BLaER1 treated with 17β-estradiol and CSF1 and Interleukin-3, amounts not matched to agents 10 nM and 100 nM (cell line): ENCODE results near the gene LYPD8.

Source experiments
- H3K27ac ChIP-seq, 11 experiments: shearing (Covaris generic); formaldehyde crosslinking; 2 replicates each; pipeline ENCODE4 v1.8.1; 2022
- H3K27me3 ChIP-seq, 11 experiments: shearing (Covaris generic); formaldehyde crosslinking; 2 replicates each; pipeline ENCODE4 v1.8.1; 2022
- H3K36me3 ChIP-seq, 11 experiments: shearing (Covaris generic); formaldehyde crosslinking; 2 replicates each; pipeline ENCODE4 v1.8.1; 2022
- H3K4me1 ChIP-seq, 10 experiments: shearing (Covaris generic); formaldehyde crosslinking; 2 replicates each; pipeline ENCODE4 v1.8.1; 2022
- H3K4me2 ChIP-seq, 11 experiments: shearing (Covaris generic); formaldehyde crosslinking; 2 replicates each; pipeline ENCODE4 v1.8.1; 2022
- H3K4me3 ChIP-seq, 10 experiments: shearing (Covaris generic); formaldehyde crosslinking; 2 replicates each; pipeline ENCODE4 v1.8.1; 2022
- H3K9ac ChIP-seq, 11 experiments: shearing (Covaris generic); formaldehyde crosslinking; 2 replicates each; pipeline ENCODE4 v1.8.1; 2022
- H3K9me3 ChIP-seq, 11 experiments: shearing (Covaris generic); formaldehyde crosslinking; replicated peaks in 1 of 11; 2 replicates each; pipeline ENCODE4 v1.8.1; 2022
- H4K20me1 ChIP-seq, 11 experiments: shearing (Covaris generic); formaldehyde crosslinking; 2 replicates each; pipeline ENCODE4 v1.8.1; 2022
- Cebpa-rat ChIP-seq, 11 experiments: shearing (Covaris generic); IDR thresholded peaks; 2 replicates each; pipeline ENCODE4 v1.8.1; 2022

The LYPD8 gene

DNA sequence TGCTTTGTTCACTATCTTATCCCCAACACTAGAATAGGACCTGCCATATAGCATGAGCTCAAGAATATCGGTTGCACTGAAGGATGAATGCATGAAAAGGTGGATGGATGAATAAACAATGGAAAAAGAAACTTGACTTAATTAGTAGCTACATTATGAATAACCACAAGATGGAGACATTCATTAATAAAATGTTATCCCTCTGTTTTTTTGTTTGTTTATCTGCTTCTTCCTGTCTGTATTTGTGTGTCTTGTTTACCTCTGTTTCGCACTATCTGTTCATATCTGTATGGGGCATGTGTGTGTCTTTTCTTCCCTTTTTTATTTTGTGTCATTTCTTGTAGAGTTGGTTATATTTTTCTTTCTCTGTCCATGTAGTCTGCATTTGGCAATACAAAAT is 51.9 kb downstream of the LYPD8 start:
- H3K27me3 ChIP-seq: no peaks in the 10 kb centered on the region
- peaks cover 0 to 32% (median 0%) of the 10 kb centered on the region in 10 experiments; a peak in 4 of 20 replicates for H3K4me1 ChIP-seq
- peaks cover 0 to 11% (median 0%) of the 10 kb centered on the region in 11 experiments; a peak in 4 of 22 replicates for H3K9me3 ChIP-seq
- H4K20me1 ChIP-seq: no peaks in the 10 kb centered on the region
- no peak overlapping the region for H3K4me3 ChIP-seq
- peak overlapping the region in 1 of 11 experiments; percentile 24; a peak in 1 of 22 replicates for H3K27ac ChIP-seq
- H3K4me2 ChIP-seq: peak overlapping the region in 1 of 11 experiments; percentile 17; a peak in 1 of 22 replicates
- 0 out of 22 replicates have a peak overlapping the region, but pooled peaks of 1 of the 11 experiments have one; percentile 9 for H3K9ac ChIP-seq
- no peak for TF ChIP-seq Cebpa-rat (IDR thresholded peaks at IDR 0.05)
- no peaks in the 10 kb centered on the region for H3K36me3 ChIP-seq

DNA sequence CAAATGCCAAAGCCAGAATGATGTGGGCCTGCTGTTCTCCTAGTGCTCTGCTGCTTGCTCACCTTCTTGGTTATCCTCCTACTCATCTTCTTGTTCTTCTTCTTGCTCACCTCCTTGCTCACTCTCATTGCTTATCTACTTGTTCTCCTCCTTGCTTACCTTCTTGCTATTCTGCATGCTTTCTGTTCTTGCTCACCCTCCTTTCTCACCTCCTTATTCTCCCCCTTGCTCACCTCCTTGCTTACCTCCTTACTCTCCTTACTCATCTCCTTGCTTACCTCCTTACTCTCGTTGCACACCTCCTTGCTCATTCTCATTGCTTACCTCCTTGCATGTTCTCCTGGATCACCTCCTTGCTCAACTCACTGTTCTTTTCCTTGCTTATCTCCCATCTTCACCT is 52.8 kb downstream of the LYPD8 start, which contains the start of gene OR14I1:
OR14I1 (minus strand) TSS at position 53 of the 400 bp plus-strand sequence.
- Histone ChIP-seq H3K4me1 (peaks cover 0 to 28% (median 0%) of the 10 kb centered on the region in 10 experiments; a peak in 7 of 20 replicates), H3K27ac (no peak within 1 kb of the TSS), H3K4me3 (no peak within 1 kb of the TSS), H3K9me3 (peaks cover 0 to 10% (median 0%) of the 10 kb centered on the region in 11 experiments; a peak in 5 of 22 replicates), H3K36me3 (no peaks in the 10 kb centered on the region), H4K20me1 (no peaks in the 10 kb centered on the region), H3K27me3 (no peaks in the 10 kb centered on the region), H3K9ac (no peak within 1 kb of the TSS), H3K4me2 (peak within 1 kb of the TSS in 1 of 11 experiments; percentile 20; a peak in 2 of 22 replicates)
- no peak for TF ChIP-seq Cebpa-rat (IDR thresholded peaks at IDR 0.05)

DNA sequence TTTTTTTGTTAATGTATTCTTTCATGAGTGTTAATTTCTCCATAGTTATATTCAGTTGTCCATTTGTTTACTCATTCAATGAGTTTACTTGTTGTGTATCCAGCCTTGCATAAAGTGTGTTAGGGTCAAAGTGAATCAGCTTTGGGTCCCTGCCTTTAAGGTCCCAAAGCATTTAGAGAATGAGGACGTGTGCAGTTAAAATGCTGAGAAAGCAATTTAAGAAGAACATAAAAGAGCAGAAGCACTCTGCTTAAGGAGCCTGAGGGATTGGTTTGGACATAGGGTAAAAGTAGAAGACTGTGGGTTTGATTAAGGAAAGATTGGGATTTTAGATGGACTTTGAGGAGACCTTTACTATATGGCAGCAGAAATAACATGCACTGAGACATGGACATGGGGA is 56.5 kb downstream of the LYPD8 start:
- Histone ChIP-seq H3K9me3 (peaks cover 0 to 5% (median 0%) of the 10 kb centered on the region in 11 experiments; a peak in 1 of 22 replicates), H3K4me2 (peak overlapping the region in 1 of 11 experiments; percentile 27; a peak in 1 of 22 replicates), H3K27me3 (no peaks in the 10 kb centered on the region), H3K27ac (no peak overlapping the region), H3K4me3 (no peak overlapping the region), H3K9ac (no peak overlapping the region), H3K36me3 (no peaks in the 10 kb centered on the region), H3K4me1 (peaks cover 11 to 41% (median 19%) of the 10 kb centered on the region in 10 experiments), H4K20me1 (no peaks in the 10 kb centered on the region)
- no peak for TF ChIP-seq Cebpa-rat (IDR thresholded peaks at IDR 0.05)

DNA sequence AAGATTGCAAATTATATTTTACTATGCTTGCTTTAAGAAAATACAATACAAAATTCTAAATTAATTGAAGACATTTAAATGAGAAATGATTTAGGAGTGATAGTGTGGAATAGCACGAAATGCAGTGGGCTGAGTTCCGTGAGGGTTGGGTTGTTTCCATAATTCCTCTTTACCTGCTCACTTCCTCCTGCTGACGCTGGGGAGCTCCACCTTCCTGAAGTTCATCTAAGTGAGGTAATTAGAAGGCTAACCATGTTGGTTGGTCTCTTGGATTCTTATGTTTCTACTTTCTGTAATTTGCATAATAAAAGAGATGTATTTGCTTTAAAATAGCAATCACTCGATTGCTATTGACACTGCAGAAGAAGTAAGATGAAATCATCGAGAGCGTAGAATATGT is 57.7 kb downstream of the LYPD8 start:
- TF ChIP-seq Cebpa-rat (IDR thresholded peaks at IDR 0.05): no peak
- Histone ChIP-seq H3K9ac (no peak overlapping the region), H3K4me1 (peaks cover 11 to 30% (median 19%) of the 10 kb centered on the region in 10 experiments), H3K9me3 (peaks cover 0 to 5% (median 0%) of the 10 kb centered on the region in 11 experiments; a peak in 1 of 22 replicates), H3K36me3 (no peaks in the 10 kb centered on the region), H4K20me1 (no peaks in the 10 kb centered on the region), H3K27ac (no peak overlapping the region), H3K4me2 (peak overlapping the region in 1 of 11 experiments; percentile 58; a peak in 1 of 22 replicates), H3K4me3 (no peak overlapping the region), H3K27me3 (no peaks in the 10 kb centered on the region)

DNA sequence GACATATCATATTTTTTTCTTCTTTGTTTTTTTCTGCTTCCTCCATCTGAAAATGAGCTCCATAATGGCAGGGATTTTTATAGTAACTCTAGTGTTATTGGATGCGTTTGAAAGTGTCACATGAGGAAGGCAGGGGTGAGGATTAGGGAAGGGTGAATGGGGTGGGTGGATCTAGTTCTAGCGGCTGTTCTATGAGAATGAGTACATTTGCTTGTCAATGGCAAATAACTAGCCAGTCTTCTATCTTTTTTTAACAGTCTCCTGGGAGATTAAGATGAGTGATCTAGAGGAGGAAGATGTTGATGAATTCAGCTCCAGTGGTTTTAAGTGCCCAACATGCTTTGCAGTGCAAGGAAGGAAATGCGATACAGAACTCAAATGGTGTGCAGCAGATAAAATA is 58.8 kb downstream of the LYPD8 start:
- H3K4me2 ChIP-seq: peak overlapping the region; percentile 33 to 79 (median 52); a peak in 20 of 22 replicates
- no peaks in the 10 kb centered on the region; a peak in 1 of 22 replicates for H3K36me3 ChIP-seq
- no peak for TF ChIP-seq Cebpa-rat (IDR thresholded peaks at IDR 0.05)
- no peak overlapping the region for H3K9ac ChIP-seq
- H4K20me1 ChIP-seq: no peaks in the 10 kb centered on the region
- H3K27ac ChIP-seq: no peak overlapping the region
- H3K4me3 ChIP-seq: no peak overlapping the region
- H3K9me3 ChIP-seq: peaks cover 5 to 8% (median 7%) of the 10 kb centered on the region in 11 experiments; a peak in 20 of 22 replicates
- no peaks in the 10 kb centered on the region for H3K27me3 ChIP-seq
- H3K4me1 ChIP-seq: peaks cover 11 to 30% (median 19%) of the 10 kb centered on the region in 10 experiments

DNA sequence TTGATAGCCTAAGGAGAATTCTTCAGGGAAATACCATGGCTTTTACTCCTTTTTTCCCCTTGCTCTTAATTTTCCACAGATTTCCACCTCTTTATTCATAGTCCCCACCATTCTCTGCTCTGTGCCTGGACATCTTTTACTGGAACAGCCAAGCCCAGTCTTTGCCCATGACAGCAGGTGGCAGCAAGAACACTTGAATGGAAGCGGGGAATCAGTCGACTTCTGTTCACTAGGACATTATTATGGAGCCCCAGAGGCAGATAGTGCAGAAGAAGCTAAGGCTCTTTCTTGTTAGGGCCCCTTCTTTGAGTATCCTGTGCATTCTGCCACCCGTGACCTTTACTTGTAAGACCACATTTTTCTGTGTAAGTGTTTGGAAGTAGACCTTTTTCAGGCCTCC is 59.3 kb downstream of the LYPD8 start:
- peaks cover 10 to 14% (median 12%) of the 10 kb centered on the region in 11 experiments; a peak in 21 of 22 replicates for H3K9me3 ChIP-seq
- H3K4me3 ChIP-seq: no peak overlapping the region
- no peaks in the 10 kb centered on the region; a peak in 1 of 22 replicates for H3K36me3 ChIP-seq
- TF ChIP-seq Cebpa-rat (IDR thresholded peaks at IDR 0.05): no peak
- H3K27ac ChIP-seq: no peak overlapping the region
- H3K4me2 ChIP-seq: peak overlapping the region in 10 of 11 experiments; percentile 45 to 79 (median 55); a peak in 18 of 22 replicates
- H3K9ac ChIP-seq: no peak overlapping the region
- H3K4me1 ChIP-seq: peaks cover 11 to 30% (median 19%) of the 10 kb centered on the region in 10 experiments
- H4K20me1 ChIP-seq: no peaks in the 10 kb centered on the region
- no peaks in the 10 kb centered on the region for H3K27me3 ChIP-seq

DNA sequence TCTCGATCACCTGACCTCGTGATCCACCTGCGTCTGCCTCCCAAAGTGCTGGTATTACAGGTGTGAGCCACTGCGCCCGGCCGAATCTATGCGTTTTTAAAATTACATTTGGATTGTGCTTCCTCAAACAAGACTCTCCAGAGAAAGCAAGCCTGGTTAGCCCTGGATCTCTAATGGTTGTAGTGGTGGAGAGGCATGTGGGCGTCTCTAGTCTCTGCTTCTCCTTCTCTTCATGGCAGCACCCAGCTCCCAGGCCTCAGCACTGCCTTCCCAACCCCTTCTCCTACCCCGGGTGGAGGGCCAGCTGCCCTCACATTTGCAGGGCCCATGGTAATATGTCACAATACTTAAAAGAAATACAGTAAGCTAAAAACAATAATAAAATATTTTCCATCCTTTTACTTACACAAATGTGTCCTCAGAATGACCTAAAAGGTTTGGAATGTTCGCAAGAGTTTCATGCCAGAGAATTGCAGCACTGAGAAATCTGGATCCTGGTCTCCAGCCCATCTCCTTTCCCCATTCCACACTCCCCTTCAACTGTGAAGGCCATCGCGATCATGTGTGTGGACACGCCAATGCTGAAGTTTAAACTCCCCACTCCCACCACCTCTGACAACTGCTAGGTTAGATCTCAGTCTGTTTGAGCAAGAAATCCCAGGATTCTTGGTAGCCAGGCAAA is 60.0 kb downstream of the LYPD8 start:
- no peaks in the 10 kb centered on the region; a peak in 1 of 22 replicates for H3K36me3 ChIP-seq
- no peaks in the 10 kb centered on the region for H3K27me3 ChIP-seq
- peaks cover 11 to 30% (median 19%) of the 10 kb centered on the region in 10 experiments for H3K4me1 ChIP-seq
- peak overlapping the region in 3 of 11 experiments; percentile 47 to 65 (median 49); a peak in 1 of 22 replicates for H3K4me2 ChIP-seq
- H4K20me1 ChIP-seq: no peaks in the 10 kb centered on the region
- H3K4me3 ChIP-seq: no peak overlapping the region
- no peak overlapping the region for H3K27ac ChIP-seq
- peaks cover 15 to 20% (median 18%) of the 10 kb centered on the region in 11 experiments; a peak in 21 of 22 replicates for H3K9me3 ChIP-seq
- TF ChIP-seq Cebpa-rat (IDR thresholded peaks at IDR 0.05): 0 out of 22 replicates have a peak, but pooled peaks of 1 of the 11 experiments have one; percentile 15
- H3K9ac ChIP-seq: no peak overlapping the region

DNA sequence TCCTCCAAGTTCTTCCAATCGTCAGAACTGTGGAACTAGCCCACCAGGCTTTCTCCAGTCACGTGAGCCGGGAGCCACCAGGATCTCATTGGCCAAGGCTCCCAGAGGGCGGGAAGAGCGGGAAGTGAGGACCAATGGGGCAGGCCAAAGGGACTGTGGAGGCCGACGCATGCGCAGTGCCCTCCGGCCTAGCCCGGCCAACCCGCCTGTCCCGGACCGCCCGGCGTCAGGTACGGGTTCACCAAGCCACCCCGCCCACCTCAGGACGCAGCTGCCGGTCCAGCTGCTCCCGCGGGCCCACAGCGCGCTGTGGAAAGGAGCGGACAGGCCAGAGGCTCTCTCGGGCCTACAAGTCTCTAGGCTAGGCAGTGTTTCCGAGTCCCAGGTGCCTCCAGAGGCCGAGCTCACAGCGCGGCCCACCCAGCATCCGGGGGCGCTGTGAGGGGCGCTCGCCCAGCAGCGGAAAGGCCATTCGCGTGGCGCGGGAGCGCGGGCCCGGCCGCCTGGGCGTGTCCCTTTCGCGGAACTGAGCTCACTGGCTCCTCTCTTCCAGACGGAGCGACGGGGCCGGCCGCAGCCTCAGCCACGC is 63.9 kb downstream of the LYPD8 start:
- Histone ChIP-seq H3K27ac (no peak overlapping the region), H4K20me1 (no peaks in the 10 kb centered on the region), H3K4me1 (peaks cover 4 to 18% (median 12%) of the 10 kb centered on the region in 10 experiments), H3K4me2 (no peak overlapping the region), H3K9me3 (peaks cover 25 to 37% (median 29%) of the 10 kb centered on the region in 11 experiments), H3K4me3 (no peak overlapping the region), H3K9ac (no peak overlapping the region), H3K27me3 (no peaks in the 10 kb centered on the region), H3K36me3 (no peaks in the 10 kb centered on the region; a peak in 2 of 22 replicates)
- TF ChIP-seq Cebpa-rat (IDR thresholded peaks at IDR 0.05): no peak
